ENCODE measurements around the gene GABRG3.

- TF ChIP-seq CTCF (IDR thresholded peaks at IDR 0.05; ENCODE audit: insufficient read depth, low read length) (no peak), REST (IDR thresholded peaks at IDR 0.05; ENCODE audit: insufficient replicate concordance, low read depth) (no peak), GABPA (IDR thresholded peaks at IDR 0.05; ENCODE audit: low read depth) (no peak), POLR2AphosphoS5 (IDR thresholded peaks at IDR 0.05; ENCODE audit: low read depth) (no peak), SPI1 (IDR thresholded peaks at IDR 0.05; ENCODE audit: borderline replicate concordance, low read depth) (no peak)
These were observed 3.3 kb downstream of the GABRG3 start for GRCh38 chr15:26974120-26974780.

Measured in HL-60 (cell line).